Skeletal muscle satellite cell (primary cell): Measurements from ENCODE around the gene MYRIP.
A peak's percentile ranks its signal among the peaks of the same experiment; 100 is the strongest.

ENCODE experiments used
- H3K27me3 ChIP-seq: 2 replicates; pipeline ENCODE4 v1.7.0; 2013; ENCODE audit warnings: low read length; ENCODE audit not compliant: control insufficient read depth, insufficient read depth
- H3K36me3 ChIP-seq: 2 replicates; pipeline ENCODE4 v1.7.0; 2013; ENCODE audit warnings: mild to moderate bottlenecking, control low read depth, low read length; ENCODE audit not compliant: insufficient read depth
- H3K4me1 ChIP-seq: 2 replicates; pipeline ENCODE4 v1.7.0; 2013; ENCODE audit warnings: low read length; ENCODE audit not compliant: control insufficient read depth, insufficient read depth
- H3K4me2 ChIP-seq: 2 replicates; pipeline ENCODE4 v1.7.0; 2013; ENCODE audit warnings: mild to moderate bottlenecking, low read length
- H3K4me3 ChIP-seq: 2 replicates; pipeline ENCODE4 v1.7.0; 2013; ENCODE audit warnings: low read length
- H3K9ac ChIP-seq: 2 replicates; pipeline ENCODE4 v1.7.0; 2013; ENCODE audit warnings: mild to moderate bottlenecking, low read depth, low read length, moderate library complexity
- H3K9me3 ChIP-seq: replicated peaks from 2 replicates; pipeline ENCODE4 v1.7.0; 2013; ENCODE audit warnings: mild to moderate bottlenecking, control low read depth, low read length

Gene MYRIP

DNA sequence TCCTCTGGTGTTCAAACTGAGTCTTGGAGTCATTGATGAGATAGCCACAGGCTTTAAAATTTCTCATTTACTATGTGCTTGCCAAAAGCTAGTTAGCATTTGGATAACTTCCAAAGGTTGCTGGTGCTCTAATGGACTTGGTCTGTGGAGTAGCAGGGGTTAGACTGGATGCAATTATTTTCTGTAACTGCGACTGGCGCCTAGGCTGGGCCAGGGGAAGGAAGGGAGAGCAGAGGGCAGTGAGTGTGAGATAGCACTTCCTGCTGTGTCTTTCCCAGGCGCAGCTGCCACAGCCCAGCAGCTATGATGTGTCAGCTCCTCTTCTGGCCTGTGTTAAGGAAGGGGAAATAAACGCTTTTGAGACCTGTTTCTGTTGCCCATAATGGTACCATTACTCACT lies 98.6 kb downstream of the MYRIP start:
- Histone ChIP-seq H3K9me3 (no peaks in the 10 kb centered on the region), H3K27me3 (no peaks in the 10 kb centered on the region), H3K4me1 (peaks cover 23% of the 10 kb centered on the region), H3K36me3 (no peaks in the 10 kb centered on the region), H3K4me3 (no peak overlapping the region), H3K4me2 (no peak overlapping the region), H3K9ac (no peak overlapping the region)

DNA sequence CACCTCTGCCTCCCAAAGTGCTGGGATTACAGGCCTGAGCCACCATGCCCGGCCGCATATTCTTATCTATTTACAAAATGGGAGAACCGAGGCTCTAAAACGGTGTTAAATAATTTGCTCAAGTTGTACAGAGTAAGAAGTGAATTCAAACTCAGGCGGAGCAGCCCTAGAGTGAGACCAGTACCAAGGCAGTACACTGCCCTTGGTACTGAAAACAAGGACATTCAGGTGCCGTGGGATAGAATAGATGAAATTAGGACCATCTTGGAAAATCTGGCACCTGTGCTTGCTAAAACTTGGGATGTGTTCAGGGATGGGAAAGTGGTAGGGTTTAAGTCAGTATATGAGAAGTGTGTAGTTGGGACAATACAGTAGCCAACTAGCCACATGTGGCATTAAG lies 100.7 kb downstream of the MYRIP start:
- no peaks in the 10 kb centered on the region for H3K9me3 ChIP-seq

GRCh38 chr3:39910826-39911464 lies 101.5 kb downstream of the MYRIP start:
- Histone ChIP-seq H3K27me3 (no peaks in the 10 kb centered on the region), H3K4me3 (no peak overlapping the region), H3K9ac (no peak overlapping the region), H3K9me3 (no peaks in the 10 kb centered on the region), H3K4me2 (no peak overlapping the region), H3K4me1 (peaks cover 18% of the 10 kb centered on the region), H3K36me3 (no peaks in the 10 kb centered on the region)

More for the DNA sequence above, 100.7 kb downstream of the MYRIP start:
- Histone ChIP-seq H3K4me3 (no peak overlapping the region), H3K9ac (no peak overlapping the region), H3K36me3 (no peaks in the 10 kb centered on the region), H3K27me3 (no peaks in the 10 kb centered on the region), H3K4me1 (peaks cover 23% of the 10 kb centered on the region), H3K4me2 (no peak overlapping the region)

GRCh38 chr3:39911465-39912309 lies 102.3 kb downstream of the MYRIP start:
- Histone ChIP-seq H3K9me3 (no peaks in the 10 kb centered on the region), H3K36me3 (no peaks in the 10 kb centered on the region), H3K4me1 (peaks cover 20% of the 10 kb centered on the region), H3K4me3 (no peak overlapping the region), H3K9ac (no peak overlapping the region), H3K27me3 (no peaks in the 10 kb centered on the region), H3K4me2 (no peak overlapping the region)

DNA sequence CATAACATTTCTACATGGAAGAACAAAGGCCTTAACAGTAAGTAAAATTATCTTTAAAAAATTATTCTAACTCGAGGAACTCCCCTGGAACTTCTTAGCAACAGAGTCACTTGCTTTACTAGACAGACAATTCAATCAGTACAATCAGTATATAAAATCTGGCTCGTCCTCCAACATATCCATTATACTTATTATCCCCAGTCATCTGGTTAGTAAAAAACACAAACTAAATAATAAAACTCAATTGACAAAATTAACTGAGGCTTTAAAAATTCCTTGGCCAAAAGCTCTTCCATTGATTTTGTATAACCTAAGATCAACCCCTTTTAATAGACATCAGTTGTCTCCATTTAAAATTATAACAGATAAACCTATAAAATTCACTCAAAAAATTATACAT lies 105.6 kb downstream of the MYRIP start:
- H3K4me1 ChIP-seq, result peaks cover 31% of the 10 kb centered on the region
- H3K9ac ChIP-seq, result no peak overlapping the region
- no peaks in the 10 kb centered on the region for H3K36me3 ChIP-seq
- no peaks in the 10 kb centered on the region for H3K27me3 ChIP-seq
- no peak overlapping the region for H3K4me2 ChIP-seq
- H3K4me3 ChIP-seq, result no peak overlapping the region
- H3K9me3 ChIP-seq, result no peaks in the 10 kb centered on the region

DNA sequence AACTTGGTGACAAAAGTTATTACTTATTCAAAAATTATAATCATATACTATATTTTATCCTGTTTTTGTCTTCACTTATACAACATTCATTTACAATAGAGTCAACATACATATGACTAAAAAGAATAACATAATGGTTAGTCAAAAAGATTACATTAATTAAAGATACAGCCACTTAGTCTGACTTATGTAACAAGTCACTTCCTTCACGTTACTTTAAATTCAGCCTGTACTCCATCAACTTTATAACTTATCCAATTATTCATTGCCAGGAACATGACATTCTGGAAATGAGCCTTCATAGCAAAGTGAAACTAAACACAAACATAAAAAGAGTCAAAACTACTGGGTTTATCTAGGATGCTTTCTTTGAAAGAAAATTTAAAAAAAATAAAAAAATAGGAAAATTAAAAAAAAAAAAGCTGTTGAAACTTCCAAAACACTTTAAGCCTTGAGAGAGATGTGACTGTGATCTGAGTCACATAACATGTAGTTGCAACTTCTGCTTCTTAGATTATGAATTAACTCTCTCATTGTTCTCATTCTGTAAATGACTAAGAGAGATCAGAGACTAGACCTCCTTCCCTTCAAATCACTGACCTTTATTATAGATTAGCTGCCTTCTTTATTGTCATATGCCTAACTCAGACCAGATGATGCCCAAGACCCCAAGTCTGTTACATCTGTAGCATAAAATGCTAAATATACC lies 107.8 kb downstream of the MYRIP start:
- peak overlapping the region; percentile 28 for H3K4me3 ChIP-seq
- H3K9me3 ChIP-seq, result no peaks in the 10 kb centered on the region
- no peaks in the 10 kb centered on the region for H3K36me3 ChIP-seq
- peak overlapping the region; percentile 53 for H3K4me2 ChIP-seq
- H3K9ac ChIP-seq, result no peak overlapping the region
- H3K27me3 ChIP-seq, result no peaks in the 10 kb centered on the region
- H3K4me1 ChIP-seq, result peaks cover 21% of the 10 kb centered on the region

- Histone ChIP-seq H3K36me3 (no peaks in the 10 kb centered on the region), H3K4me1 (peaks cover 21% of the 10 kb centered on the region), H3K9me3 (no peaks in the 10 kb centered on the region), H3K4me2 (no peak overlapping the region), H3K27me3 (no peaks in the 10 kb centered on the region), H3K4me3 (no peak overlapping the region), H3K9ac (no peak overlapping the region)
Measured at GRCh38 chr3:39919281-39919680, 109.9 kb downstream of the MYRIP start.

- Histone ChIP-seq H3K36me3 (no peaks in the 10 kb centered on the region), H3K27me3 (no peaks in the 10 kb centered on the region), H3K4me2 (no peak overlapping the region), H3K9ac (no peak overlapping the region), H3K4me3 (no peak overlapping the region), H3K4me1 (peaks cover 21% of the 10 kb centered on the region), H3K9me3 (no peaks in the 10 kb centered on the region)
Measured at GRCh38 chr3:39920271-39920670, 110.9 kb downstream of the MYRIP start.

GRCh38 chr3:39927479-39927878 lies 118.1 kb downstream of the MYRIP start:
- Histone ChIP-seq H3K4me2 (no peak overlapping the region), H3K4me3 (no peak overlapping the region), H3K36me3 (no peaks in the 10 kb centered on the region), H3K4me1 (no peaks in the 10 kb centered on the region), H3K9ac (no peak overlapping the region), H3K9me3 (no peaks in the 10 kb centered on the region), H3K27me3 (no peaks in the 10 kb centered on the region)

DNA sequence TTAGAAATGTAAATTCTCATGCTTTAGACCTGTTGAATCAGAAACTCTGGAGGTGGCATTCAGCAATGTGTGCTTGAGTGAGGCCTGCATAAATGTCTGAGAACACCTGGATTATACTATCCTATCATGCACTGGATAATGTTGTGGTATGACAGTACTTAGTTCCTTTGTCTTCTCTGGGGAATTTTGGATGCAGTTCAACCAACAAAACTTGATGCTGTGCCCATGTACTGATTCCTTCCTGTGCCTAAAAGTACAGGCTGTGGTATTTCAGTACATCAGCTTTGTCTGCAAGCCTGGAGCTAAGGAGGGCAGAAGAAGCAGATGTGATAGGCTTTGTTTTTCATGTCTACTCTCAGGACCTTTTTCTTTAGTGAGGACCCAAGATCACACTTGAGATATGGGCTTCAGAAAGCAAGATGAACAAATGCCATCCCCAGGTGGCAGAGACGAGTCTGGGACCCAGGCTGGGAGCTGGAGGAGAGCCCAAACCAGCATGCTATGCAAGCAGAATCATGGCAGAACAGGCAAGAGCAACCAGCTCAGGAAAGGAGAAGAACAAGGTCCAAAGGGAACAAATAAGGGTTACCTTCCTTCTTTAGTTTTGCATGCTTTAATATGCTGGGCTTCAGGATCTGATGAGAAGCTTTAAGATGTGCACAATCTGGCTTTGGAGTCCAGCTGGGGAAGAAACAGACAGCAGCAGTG lies 124.7 kb downstream of the MYRIP start:
- H3K36me3 ChIP-seq, result no peaks in the 10 kb centered on the region
- no peak overlapping the region for H3K9ac ChIP-seq
- H3K4me3 ChIP-seq, result no peak overlapping the region
- H3K4me1 ChIP-seq, result no peaks in the 10 kb centered on the region
- H3K4me2 ChIP-seq, result no peak overlapping the region
- H3K9me3 ChIP-seq, result no peaks in the 10 kb centered on the region
- H3K27me3 ChIP-seq, result no peaks in the 10 kb centered on the region

DNA sequence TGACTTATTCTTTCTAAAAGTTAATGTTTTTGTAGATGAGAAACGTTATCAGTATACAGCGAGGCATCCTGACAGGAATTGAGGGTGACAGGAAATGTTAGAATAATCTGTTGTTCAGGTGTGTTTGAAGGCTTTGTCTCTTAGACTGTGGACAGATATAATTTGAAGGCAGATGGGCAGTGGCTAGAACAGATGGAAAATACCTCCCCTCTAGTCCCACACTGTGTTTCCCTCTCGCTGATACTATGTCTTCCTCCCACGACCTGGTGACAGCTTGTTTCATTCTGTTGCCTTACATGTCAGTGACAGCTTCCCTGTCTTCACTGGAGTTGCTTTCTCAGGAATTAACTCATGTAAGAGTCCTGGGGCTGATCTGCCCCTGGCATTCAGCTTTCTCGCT lies 125.3 kb downstream of the MYRIP start:
- H3K27me3 ChIP-seq, result no peaks in the 10 kb centered on the region
- H3K9me3 ChIP-seq, result no peaks in the 10 kb centered on the region
- H3K9ac ChIP-seq, result no peak overlapping the region
- H3K4me1 ChIP-seq, result no peaks in the 10 kb centered on the region
- H3K4me3 ChIP-seq, result no peak overlapping the region
- H3K4me2 ChIP-seq, result no peak overlapping the region
- H3K36me3 ChIP-seq, result no peaks in the 10 kb centered on the region
